ENCODE measurements around the gene AGRN.
A peak's percentile ranks its signal among the peaks of the same experiment; 100 is the strongest.
"Not testable (repeated sequence)": the region's sequence is repeated elsewhere in the genome, so short reads cannot be mapped to it uniquely, and the experiment has no call there.

AGRN gene

DNA sequence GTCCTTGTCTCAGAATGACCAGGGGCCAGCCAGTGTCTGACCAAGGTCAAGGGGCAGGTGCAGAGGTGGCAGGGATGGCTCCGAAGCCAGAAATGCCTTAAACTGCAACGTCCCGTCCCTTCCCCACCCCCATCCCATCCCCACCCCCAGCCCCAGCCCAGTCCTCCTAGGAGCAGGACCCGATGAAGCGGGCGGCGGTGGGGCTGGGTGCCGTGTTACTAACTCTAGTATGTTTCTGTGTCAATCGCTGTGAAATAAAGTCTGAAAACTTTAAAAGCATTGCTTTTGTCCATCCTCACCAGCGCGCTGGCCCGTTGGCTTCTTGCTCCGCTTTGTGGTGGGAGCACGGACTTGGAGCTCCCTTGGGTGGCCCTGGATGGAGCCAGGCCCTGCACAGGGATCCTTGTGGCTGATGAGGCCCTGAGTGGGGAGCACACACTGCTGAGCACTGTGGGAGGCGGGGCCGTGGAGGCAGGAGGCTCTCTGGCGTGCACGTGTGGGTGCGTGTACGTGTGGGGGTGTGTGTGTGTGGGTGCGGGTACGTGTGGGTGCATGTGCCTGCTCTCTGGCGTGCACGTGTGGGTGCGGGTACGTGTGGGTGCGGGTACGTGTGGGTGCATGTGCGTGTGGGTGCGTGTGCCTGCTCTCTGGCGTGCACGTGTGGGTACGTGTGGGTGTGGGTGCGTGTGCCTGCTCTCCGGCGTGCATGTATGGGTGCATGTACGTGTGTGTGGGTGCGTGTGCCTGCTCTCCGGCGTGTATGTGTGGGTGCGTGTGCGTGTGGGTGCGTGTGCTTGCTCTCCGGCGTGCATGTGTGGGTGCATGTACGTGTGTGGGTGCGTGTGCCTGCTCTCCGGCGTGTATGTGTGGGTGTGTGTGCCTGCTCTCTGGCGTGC is 36.2 kb downstream of the AGRN start:
- DNase-seq: no peak

DNA sequence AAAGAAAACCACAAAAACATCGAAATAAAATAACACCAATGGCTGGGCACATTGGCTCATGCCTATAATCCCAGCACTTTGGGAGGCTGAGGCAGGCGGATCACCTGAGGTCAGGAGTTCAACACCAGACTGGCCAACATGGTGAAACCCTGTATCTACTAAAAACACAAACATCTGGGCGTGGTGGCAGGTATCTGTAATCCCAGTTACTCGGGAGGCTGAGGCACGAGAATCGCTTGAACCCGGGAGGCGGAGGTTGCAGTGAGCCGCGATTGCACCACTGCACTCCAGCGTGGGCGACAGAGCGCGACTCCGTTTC is 37.8 kb downstream of the AGRN start:
- not testable (repeated sequence) for DNase-seq

DNA sequence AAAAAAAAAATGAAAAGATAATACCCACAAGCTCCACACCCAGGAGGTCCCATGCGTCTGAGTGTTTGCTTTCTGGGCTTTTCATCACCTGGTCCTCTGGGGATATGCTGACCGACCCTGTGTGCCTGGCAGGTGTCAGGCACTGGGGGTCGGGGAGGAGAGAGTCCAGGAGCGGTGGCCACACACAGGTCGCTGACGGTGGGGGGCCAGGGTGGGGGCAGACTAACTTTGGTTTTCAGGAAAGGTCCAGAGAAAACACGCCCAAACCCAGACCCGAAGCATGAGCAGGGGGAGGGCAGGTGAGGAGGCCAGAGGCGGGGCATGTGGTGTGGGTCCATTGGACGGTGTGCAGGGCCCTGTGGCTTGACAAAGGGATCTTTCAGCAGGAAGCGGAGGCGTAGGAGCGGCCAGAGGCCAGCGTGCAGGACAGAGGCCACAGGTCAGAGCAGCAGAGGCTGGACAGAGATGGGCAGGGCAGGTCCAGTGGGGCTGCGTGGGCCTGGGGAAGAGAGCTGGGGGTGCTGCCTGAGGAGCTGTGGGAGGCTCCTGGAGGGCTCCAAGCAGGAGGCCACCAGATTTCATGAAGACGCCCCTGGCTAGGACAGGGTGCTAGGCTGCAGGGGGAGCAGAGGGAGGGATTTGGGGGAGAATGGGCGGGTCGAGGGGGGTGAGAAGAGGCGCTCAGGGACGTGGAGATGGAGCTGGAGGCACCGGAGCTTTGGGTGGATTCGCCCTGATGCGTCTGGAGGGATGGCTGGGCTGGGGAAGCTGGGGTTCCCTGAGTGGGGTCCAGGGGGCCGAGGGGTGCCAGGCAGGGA is 38.4 kb downstream of the AGRN start:
- DNase-seq: no peak

DNA sequence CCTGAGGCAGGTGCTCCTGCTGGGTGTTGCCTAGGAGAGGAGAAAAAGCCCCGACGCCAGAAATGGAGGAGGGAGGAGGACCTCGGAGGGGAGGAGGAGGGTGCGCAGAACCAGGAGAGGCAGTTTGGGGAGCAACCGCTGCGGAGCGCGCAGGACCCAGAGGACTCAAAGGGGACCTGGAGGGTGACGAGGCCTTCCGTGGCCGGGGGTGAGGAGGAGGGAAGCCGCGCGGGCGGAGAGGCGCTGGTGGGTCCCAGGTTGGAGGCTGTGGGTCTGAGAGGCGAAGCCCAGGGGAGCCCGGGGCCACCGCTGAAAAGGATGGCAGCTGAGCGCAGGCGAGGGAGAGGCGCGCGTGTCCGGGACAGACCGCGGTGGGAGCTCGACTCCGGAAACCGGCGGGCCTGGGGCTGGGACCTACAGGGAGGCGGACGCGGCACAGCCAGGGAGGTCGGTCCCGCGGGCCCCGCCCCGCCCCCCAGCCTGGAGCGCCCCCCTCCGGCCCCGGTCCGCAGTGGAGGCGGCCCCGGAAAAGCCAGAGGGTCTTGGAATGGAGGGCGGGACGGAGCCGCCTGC is 39.1 kb downstream of the AGRN start:
- no peak for DNase-seq

DNA sequence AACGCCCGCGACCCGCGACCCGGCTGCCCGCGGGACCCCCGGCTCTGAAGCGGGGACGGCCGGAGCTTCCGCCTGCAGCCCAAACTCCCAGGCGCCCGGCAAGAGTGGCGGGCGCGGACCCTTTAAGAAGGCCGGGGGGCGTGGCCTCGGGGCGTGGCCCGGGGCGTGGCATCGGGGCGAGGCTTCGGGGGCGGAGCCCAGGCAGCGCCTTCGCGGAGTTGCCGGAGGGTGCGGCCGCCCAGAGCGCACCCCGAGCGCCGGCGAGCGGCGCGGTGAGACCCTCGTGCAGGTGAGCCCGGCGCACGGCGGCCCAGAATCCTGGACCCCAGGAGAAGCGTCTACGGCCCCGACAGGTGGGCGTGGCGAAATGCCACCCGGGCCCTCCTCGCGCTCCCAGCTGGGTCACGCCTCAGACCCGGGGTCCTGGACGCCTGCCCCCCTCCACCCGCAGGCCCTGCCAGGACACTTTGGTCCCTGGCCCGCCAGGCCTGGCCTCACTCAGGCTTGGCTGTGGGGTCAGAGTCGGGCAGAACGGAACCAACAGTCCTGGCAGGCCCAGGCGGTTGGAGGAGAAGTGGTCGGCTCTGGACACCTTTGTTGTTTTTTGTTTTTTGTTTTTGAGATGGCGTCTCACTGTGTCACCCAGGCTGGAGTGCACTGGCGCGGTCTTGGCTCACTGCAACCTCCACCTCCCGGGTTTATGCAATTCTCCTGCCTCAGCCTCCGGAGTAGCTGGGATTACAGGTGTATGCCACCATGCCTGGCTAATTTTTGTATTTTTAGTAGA is 39.8 kb downstream of the AGRN start:
- DNase-seq: peak; percentile 35 to 83

DNA sequence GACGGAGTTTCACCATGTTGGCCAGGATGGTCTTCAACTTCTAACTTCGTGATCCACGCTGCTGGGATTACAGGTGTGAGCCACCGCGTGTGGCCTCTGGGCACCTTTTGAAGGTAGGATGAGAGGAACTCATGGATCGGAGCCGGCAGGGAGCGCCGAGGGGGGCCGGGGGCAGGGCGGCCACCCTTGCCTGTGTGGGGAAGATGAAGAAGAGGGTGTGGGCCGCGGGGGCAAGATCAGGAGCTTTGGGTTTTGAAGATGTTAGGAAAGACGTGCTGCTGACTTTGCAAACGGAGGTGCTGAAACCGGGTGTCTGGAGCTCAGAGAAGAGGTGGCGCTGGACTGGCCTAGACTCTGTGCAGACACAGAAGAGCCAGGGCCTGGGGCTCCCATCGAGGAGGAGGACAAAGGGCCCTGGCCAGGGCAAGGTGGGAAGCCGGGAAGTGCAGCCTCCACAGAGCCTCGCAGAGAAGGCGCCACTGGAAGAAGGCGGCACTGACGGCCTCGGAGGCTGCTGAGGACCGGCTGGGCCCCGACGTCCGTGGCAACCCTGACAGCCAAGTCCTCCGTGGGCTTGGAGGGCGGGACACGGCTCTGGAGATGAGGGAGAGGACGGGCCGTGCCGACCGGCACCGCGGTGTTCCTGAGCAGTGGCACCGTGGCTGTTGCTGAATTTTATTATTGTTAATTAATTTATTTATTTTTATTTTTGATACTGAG is 40.5 kb downstream of the AGRN start:
- DNase-seq: no peak

DNA sequence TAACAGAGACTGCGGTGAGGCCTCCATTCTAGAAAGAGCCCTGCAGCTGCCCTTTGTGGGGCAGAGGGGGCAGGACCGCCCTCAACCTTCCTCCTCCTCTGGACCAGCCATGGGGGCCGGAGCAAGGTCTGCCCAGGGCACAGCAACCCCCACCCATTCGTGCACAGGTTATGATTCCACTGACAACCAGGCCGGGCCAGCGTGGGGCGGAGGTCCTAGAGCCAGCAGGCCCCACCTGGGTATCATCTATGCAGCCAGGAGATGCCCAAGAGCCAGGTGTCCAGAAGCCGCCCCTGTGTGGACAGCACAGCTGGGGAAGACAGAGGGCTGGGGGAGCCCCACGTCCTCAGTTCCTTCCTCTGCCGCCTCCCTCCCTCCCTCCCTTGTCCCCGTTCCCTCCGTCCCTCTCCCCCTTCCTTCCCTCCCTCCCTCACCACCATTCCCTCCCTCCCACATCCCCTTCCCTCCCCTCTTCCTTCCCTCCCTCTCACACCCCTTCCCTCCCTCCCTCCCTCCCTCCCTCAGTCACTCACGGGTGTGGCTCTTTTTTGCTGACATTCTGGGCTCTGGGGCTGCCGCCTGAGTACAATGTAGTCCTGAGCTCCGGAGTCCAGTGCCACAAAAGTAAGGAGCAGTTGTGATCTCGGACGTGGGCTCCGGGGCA is 41.9 kb downstream of the AGRN start:
- DNase-seq: no peak

DNA sequence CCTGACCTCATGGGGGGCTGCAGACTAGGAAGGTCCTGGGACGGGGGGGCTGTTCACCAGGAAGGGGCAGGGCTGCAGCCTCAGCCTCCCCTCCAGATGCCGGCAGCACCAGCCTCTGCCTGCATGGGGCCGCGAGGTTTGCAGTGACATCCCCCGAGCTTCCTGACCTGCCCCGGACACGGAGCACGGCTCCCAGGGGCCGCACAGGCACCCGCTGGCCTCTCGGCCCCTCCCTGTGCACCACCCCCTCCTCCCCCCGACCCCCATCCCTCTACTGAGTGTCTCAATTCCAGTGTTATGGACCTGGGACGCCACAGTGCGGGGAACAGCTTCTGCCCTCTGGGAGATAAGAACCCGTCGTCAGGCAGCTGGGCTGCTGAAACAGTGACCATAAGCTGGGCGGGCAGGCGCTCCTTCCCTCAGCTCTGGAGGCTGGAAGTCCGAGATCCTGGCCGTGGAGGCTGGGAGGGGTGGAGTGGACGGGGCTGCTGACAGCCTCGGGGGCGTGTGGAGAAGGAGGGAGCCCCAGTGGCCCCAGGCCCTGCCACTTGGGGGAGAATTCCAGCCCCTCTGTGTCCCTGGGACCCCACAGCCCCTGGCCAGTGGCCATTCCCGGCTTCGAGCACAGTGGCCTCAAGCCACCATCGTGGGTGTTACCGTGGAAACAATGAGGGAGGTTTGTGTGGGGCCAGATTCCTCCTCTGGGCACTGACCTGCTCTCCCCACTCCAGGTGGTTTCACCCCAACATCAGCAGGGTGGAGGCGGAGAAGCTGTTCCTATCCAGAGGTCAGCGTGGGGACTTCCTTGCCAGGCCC is 42.6 kb downstream of the AGRN start:
- DNase-seq: no peak

DNA sequence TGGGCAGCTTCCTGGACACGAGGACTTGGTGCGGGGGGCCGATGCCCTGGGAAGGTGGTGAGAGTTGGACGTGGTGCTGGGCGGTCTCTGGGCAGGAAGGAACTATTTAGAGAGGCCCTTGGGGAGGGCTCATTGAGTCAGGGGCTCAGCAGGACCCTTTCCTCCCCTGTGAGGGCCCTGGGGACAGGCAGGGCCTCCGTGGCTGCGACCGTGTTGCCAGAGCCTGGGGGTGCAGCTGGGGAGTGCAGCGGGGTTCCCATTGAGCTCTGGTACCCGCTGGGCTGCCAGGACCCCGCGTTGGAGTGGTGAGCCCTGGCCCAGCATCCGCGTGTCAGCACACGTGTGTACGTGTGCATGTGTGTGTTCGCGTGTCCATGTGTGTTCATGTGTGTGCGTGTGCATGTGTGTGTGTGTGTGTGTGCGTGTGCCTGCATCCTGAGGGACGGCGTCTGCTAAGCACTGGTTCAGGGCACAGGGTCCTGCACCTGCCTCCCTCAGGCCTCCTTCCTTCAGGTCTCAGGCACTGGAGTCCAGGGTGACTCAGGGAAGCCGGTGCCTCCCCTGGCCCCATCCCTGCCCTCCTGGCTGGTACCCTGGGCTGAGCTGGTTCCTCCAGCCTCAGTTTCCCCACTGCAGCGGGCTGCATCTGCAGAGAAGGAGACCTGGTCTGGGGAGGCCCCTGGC is 43.5 kb downstream of the AGRN start:
- no peak for DNase-seq

DNA sequence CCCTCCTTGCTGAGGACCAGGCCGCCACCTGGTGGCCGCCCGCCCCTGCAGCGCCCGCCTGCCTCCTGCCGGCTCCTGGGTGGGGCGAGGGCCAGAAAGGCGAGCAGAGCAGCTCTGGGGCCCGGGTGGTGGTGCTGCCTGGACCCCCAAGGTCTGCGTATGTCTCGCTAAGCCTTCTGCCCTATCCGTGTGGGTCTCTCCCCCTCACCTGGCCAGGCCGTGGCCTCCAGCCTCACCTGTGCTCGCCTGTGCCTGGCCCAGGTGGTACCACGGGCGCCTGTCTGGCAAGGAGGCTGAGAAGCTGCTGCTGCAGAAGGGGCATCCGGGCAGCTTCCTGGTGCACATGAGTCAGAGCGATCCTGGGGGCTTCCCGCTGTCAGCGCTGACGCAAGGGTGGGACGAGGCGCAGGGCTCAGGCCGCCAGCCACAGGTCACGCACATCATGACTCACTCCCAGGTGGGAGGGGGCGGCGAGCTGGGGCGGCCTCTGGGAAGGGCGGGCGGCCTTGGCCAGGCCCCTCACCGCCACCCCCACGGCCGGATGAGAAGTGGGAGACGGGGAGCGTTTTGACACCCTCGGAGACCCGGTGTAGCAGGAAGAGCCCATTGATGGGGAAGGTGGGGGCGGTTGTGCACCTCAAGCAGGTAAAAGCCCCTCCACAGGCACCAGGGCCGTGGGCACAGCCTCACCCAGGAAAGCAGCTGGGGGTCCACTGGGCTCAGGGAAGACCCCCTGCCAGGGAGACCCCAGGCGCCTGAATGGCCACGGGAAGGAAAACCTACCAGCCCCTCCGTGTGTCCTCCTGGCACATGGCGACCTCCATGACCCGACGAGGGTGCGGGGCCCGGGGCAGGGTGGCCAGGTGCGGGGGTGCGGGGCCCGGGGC is 44.3 kb downstream of the AGRN start:
- DNase-seq: peak in 1 of 2 experiments; percentile 33

DNA sequence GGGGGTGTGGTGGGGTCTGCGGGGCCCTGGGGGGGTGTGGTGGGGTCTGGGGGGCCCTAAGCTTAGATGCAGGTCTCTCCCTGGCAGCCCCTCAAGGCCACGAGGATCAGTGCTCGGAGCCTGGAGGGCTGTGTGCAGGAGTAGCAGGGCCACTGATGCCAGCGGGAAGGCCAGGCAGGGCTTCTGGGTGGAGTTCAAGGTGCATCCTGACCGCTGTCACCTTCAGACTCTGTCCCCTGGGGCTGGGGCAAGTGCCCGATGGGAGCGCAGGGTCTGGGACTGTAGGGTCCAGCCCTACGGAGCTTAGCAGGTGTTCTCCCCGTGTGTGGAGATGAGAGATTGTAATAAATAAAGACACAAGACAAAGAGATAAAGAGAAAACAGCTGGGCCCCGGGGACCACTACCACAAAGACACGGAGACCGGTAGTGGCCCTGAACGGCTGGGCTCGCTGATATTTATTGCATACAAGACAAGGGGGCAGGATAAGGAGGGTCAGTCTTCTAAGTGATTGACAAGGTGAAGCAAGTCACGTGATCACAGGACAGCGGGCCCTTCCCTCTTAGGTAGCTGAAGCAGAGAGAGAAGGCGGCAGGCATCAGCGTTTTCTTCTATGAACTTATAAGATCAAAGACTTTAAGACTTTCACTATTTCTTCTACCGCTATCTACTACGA is 45.5 kb downstream of the AGRN start:
- no peak for DNase-seq

DNA sequence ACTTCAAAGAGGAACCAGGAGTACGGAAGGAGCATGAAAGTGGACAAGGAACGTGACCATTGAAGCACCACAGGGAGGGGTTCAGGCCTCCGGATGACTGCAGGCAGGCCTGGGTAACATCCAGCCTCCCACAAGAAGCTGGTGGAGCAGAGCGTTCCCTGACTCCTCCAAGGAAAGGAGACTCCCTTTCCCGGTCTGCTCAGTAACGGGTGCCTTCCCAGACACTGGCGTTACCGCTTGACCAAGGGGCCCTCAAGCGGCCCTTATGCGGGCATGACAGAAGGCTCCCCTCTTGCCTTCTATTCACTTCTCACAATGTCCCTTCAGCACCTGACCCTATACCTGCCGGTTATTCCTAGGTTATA is 46.0 kb downstream of the AGRN start:
- DNase-seq: not testable (repeated sequence)

DNA sequence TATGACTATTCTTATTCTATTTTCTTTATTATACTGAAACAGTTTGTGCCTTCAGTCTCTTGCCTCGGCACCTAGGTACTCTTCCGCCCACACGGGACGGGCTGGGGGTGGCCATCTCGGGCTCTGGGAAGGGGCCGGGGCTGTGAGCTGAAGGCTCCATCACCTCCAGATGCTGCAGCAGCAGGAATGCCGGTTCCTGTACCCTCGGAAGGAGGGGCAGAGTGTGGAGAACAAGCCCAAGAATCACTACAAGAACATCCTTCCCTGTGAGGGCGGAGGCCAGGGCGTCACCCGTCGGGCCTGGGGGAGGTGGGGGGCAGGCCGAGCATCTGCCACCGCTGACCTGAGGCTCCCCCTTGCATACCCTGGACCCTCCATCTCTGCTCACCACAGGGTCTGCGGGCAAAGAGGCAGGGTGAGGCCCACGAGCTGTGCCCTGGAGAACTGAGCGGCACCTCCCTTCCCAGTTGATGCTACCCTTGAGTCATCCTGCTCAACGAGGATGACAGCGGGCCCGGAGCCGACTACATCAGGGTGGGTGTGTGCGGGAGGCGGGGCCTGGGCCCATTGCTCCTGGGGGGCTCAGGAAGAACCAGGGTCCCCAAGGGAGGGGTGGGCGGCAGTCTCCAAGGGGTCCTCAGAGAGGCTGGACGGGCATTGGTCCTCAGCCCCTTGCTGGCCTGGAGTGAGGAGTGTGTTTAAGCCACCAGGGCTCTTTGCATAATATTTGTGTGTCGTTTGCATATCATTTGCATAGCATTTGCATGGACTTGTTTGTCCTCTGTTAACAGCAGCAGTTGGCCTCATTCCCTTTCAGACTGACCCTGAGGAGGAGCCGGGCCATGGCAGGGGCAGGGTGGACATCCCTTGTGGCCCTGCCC is 46.7 kb downstream of the AGRN start:
- no peak for DNase-seq

DNA sequence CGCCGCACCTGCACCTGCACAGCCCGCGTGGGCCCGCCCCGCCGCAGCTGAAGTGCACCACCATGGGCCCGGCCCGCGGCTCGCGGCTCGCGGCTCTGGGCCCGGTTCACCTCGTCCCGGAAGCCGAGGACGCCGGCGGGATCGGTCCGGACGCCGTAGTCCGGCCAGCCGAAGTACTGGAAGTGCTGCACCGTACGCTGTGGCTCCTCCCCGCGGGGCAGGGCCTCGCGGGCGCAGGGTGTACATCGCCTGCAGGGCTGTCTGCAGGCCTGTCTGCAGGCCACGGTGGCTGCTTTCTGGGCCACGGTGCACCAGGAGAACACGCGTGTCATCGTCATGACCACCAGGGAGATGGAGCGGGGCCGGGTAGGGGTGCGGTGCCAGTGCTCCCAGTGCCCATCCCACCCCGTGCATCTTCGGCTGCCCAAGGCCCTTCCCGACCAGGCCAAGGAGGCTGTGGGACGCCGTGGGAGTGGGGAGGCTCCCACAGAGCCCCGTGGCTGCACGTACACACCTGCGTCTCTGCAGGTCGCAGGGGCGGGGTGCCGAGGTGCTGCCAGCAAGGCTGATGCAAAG is 47.5 kb downstream of the AGRN start:
- no peak for DNase-seq

DNA sequence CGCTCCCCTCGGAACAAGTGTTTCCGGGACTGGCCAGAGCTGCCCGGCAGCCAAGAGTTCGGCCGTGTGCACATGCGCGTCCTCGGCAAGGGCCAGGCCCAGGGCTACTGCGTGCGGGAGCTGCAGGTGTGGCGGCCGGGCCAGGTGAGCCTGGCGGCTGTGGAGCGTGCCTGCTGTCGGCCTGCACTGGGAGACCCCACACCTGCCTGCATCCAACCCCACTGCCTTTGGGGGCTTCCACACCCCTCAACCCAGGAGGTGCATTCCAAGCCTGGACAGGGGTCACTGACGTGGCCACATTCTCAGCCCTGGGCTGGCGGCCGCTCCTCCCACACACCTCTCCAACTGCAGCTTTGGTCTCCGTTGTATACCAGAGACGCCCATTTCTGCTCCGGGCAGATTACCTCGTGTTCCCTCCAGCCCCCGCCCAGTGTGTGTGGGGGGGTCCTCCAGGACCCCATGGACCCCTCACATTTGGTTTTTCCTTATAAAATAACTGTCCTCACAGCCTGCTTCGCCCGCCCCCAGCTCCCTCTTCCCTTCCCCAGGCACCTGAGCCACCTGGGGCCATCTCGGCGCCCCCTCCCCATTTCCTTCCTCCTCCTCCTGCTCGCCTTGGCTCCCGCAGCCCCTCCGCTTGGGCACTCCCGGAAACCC is 48.1 kb downstream of the AGRN start:
- DNase-seq: no peak

DNA sequence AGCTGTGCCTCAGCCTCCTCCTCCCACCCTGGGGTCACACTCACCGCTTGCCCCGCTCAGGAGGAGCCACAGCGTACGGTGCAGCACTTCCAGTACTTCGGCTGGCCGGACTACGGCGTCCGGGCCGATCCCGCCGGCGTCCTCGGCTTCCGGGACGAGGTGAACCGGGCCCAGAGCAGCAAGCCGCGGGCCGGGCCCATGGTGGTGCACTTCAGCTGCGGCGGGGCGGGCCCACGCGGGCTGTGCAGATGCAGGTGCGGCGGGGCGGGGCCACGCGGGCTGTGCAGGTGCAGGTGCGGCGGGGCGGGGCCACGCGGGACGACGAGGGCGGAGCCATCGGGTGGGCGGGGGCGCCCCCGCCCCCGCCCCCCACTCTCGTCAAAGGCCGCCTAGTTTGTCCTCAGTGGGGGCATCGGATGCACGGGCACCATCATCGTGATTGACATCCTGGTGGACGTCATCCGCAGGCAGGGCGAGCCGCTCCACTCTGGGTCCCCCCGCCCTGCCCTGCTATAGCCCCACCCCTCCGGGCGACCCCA is 48.7 kb downstream of the AGRN start:
- DNase-seq: peak; percentile 75 to 77
